NOMO-1 treated with DMSO at 0.1 percent for 48 hours (cell line): ENCODE measurements around the gene SCO2.

Source experiments
- DNase-seq: peaks from one replicate; lab custom pipeline; 2025; ENCODE audit not compliant: unreplicated experiment; lab: John Stamatoyannopoulos, UW

The SCO2 gene

GRCh38 chr22:50532824-50533796, 7.7 kb upstream of the SCO2 start:
- DNase-seq: no peak

- DNase-seq: no peak
Observed at GRCh38 chr22:50531962-50532674, 6.7 kb upstream of the SCO2 start.

GRCh38 chr22:50531546-50531961, 6.2 kb upstream of the SCO2 start:
- DNase-seq: peak; percentile 73

GRCh38 chr22:50530877-50531545, 5.6 kb upstream of the SCO2 start:
- peak; percentile 90 for DNase-seq

- peak; percentile 55 for DNase-seq
Observed at GRCh38 chr22:50530580-50530876, 5.1 kb upstream of the SCO2 start.

- DNase-seq: peak; percentile 87
Observed at GRCh38 chr22:50529897-50530579, 4.6 kb upstream of the SCO2 start, which contains the start of gene TYMP. Gene TYMP (minus strand): TSS chr22:50530012. CDS start chr22:50529709, 303 bp downstream.

- DNase-seq: peak; percentile 47
Observed at GRCh38 chr22:50529416-50529896, 4.1 kb upstream of the SCO2 start.

GRCh38 chr22:50528682-50529415, 3.5 kb upstream of the SCO2 start:
- no peak for DNase-seq

GRCh38 chr22:50527921-50528681, 2.7 kb upstream of the SCO2 start:
- no peak for DNase-seq

- DNase-seq: peak; percentile 86
Observed at GRCh38 chr22:50526834-50527801, 1.7 kb upstream of the SCO2 start.

- peak; percentile 74 for DNase-seq
Observed at GRCh38 chr22:50526108-50526833, 873 bp upstream of the SCO2 start.

GRCh38 chr22:50525858-50526107, 385 bp upstream of the SCO2 start:
- no peak for DNase-seq

GRCh38 chr22:50524676-50525103, 708 bp downstream of the SCO2 start:
- DNase-seq: peak; percentile 53

- no peak for DNase-seq
Observed at GRCh38 chr22:50523806-50524675, 1.4 kb downstream of the SCO2 start.

- DNase-seq: no peak
Observed at GRCh38 chr22:50523458-50523805, 2.0 kb downstream of the SCO2 start.

GRCh38 chr22:50522806-50523438, 2.5 kb downstream of the SCO2 start:
- no peak for DNase-seq
